Stimulated activated CD4-positive, alpha-beta T cell treated with anti-CD3 and anti-CD28 coated beads, TNF-alpha, amount 100 ng/mL, for 48 hours (primary cell): Measurements from ENCODE around the gene CLN5.
A peak's percentile ranks its signal among the peaks of the same experiment; 100 is the strongest.
"Not testable (repeated sequence)": the region's sequence is repeated elsewhere in the genome, so short reads cannot be mapped to it uniquely, and the experiment has no call there.

Experiments
- DNase-seq, 3 donors: peaks; one replicate each; pipeline ENCODE4 v3.0.0-alpha.2; 2020; ENCODE audit warnings: low read depth in 3 of 3

The CLN5 gene

GRCh38 chr13:76991796-76992547, at the start of gene CLN5:
TSS of gene CLN5 (plus strand) at chr13:76992081. CDS start at chr13:76992099, 18 bp downstream.
- DNase-seq, result peak; percentile 85 to 92 (median 85)

- DNase-seq, result no peak
These were observed 49.5 kb upstream of the CLN5 start for GRCh38 chr13:76942363-76942762.

GRCh38 chr13:76943646-76944045, 48.2 kb upstream of the CLN5 start:
- DNase-seq, result no peak

- no peak for DNase-seq
These were observed 47.4 kb upstream of the CLN5 start for GRCh38 chr13:76944456-76944855.

GRCh38 chr13:76948149-76948548, 43.7 kb upstream of the CLN5 start, which contains the start of gene ACOD1:
TSS of gene ACOD1 (plus strand) at chr13:76948511. CDS start at chr13:76948559, 48 bp downstream.
- DNase-seq, result no peak

GRCh38 chr13:76950101-76950500, 41.8 kb upstream of the CLN5 start:
- no peak for DNase-seq

- no peak for DNase-seq
These were observed 37.9 kb upstream of the CLN5 start for GRCh38 chr13:76953968-76954367.

GRCh38 chr13:76954538-76954937, 37.3 kb upstream of the CLN5 start:
- DNase-seq, result no peak

GRCh38 chr13:76955193-76955592, 36.7 kb upstream of the CLN5 start:
- no peak for DNase-seq

GRCh38 chr13:76955661-76956060, 36.2 kb upstream of the CLN5 start:
- no peak for DNase-seq

GRCh38 chr13:76958841-76959432, 32.9 kb upstream of the CLN5 start:
- DNase-seq, result no peak

- not testable (repeated sequence) for DNase-seq
These were observed 32.1 kb upstream of the CLN5 start for GRCh38 chr13:76959734-76960133.

GRCh38 chr13:76965759-76966421, 26.0 kb upstream of the CLN5 start:
- no peak for DNase-seq

- no peak for DNase-seq
These were observed 24.9 kb upstream of the CLN5 start for GRCh38 chr13:76967031-76967430.

GRCh38 chr13:76968041-76968440, 23.8 kb upstream of the CLN5 start:
- no peak for DNase-seq

GRCh38 chr13:76969488-76970365, 22.2 kb upstream of the CLN5 start:
- no peak for DNase-seq

- no peak for DNase-seq
These were observed 20.7 kb upstream of the CLN5 start for GRCh38 chr13:76971215-76971614.

- no peak for DNase-seq
These were observed 19.7 kb upstream of the CLN5 start for GRCh38 chr13:76971851-76972829.

GRCh38 chr13:76973920-76974617, 17.8 kb upstream of the CLN5 start:
- DNase-seq, result no peak

- DNase-seq, result no peak
These were observed 17.3 kb upstream of the CLN5 start for GRCh38 chr13:76974618-76974975.
